Hepatocyte (in vitro differentiated cells): Measurements from ENCODE around the gene TMEM185B.

Experiments used
- CTCF ChIP-seq: fragments of 200-600 bp; sonication (generic); IDR thresholded peaks from 2 replicates; pipeline ENCODE4 v1.5.1; 2016; ENCODE audit warnings: antibody characterized with exemption, mild to moderate bottlenecking; ENCODE audit not compliant: poor library complexity
- EZH2 ChIP-seq: fragments of 200-600 bp; sonication (generic); IDR thresholded peaks from 2 replicates; pipeline ENCODE4 v1.6.1; 2016; ENCODE audit warnings: antibody characterized with exemption, mild to moderate bottlenecking, borderline replicate concordance

- TF ChIP-seq CTCF: no peak
- TF ChIP-seq EZH2: no peak
Measured at GRCh38 chr2:120218181-120218580, 5.0 kb downstream of the TMEM185B start.
